Trophoblast cell (in vitro differentiated cells and primary cell): ENCODE measurements around the gene TMUB2.

ENCODE experiments used
- DNase-seq, 2 donors: peaks; one replicate each; pipeline ENCODE4 v3.0.0-alpha.2; 2016
- H2AFZ ChIP-seq: 2 replicates; pipeline ENCODE4 v1.6.1; 2013; ENCODE audit warnings: low read length, moderate library complexity, mild to moderate bottlenecking; ENCODE audit not compliant: insufficient read depth, poor library complexity
- H2AK5ac ChIP-seq: 2 replicates; pipeline ENCODE4 v1.6.1; 2013; ENCODE audit warnings: mild to moderate bottlenecking, low read length
- H2BK120ac ChIP-seq: 2 replicates; pipeline ENCODE4 v1.6.1; 2013; ENCODE audit warnings: low read length, mild to moderate bottlenecking, moderate library complexity; ENCODE audit not compliant: insufficient read depth, poor library complexity
- H2BK12ac ChIP-seq: 2 replicates; pipeline ENCODE4 v1.6.1; 2013; ENCODE audit warnings: mild to moderate bottlenecking, low read length, moderate library complexity
- H2BK5ac ChIP-seq: 2 replicates; pipeline ENCODE4 v1.6.1; 2013; ENCODE audit warnings: low read length, low read depth, moderate library complexity, mild to moderate bottlenecking; ENCODE audit not compliant: poor library complexity
- H3K14ac ChIP-seq: 2 replicates; pipeline ENCODE4 v1.6.1; 2013; ENCODE audit warnings: mild to moderate bottlenecking, low read length
- H3K18ac ChIP-seq: 2 replicates; pipeline ENCODE4 v1.6.1; 2013; ENCODE audit warnings: mild to moderate bottlenecking, low read length
- H3K23ac ChIP-seq: 2 replicates; pipeline ENCODE4 v1.6.1; 2013; ENCODE audit warnings: low read length
- H3K27ac ChIP-seq: 2 replicates; pipeline ENCODE4 v1.5.1; 2013; ENCODE audit warnings: low read depth, mild to moderate bottlenecking, inconsistent platforms, low read length, moderate library complexity
- H3K27me3 ChIP-seq: 2 replicates; pipeline ENCODE4 v1.6.1; 2013; ENCODE audit warnings: inconsistent platforms, mild to moderate bottlenecking, low read length, moderate library complexity; ENCODE audit not compliant: insufficient read depth
- H3K36me3 ChIP-seq, 2 experiments: 1 replicate in 1 of 2; 2 replicates in 1 of 2; pipeline ENCODE4 v1.6.1; 2013; ENCODE audit warnings: low read length in 2 of 2, mild to moderate bottlenecking in 2 of 2, moderate library complexity in 1 of 2; ENCODE audit not compliant: insufficient read depth in 2 of 2, control insufficient read depth in 1 of 2
- H3K4ac ChIP-seq: 2 replicates; pipeline ENCODE4 v1.6.1; 2013; ENCODE audit warnings: low read depth, mild to moderate bottlenecking, low read length, moderate library complexity
- H3K4me1 ChIP-seq, 2 experiments: 1 replicate in 1 of 2; 2 replicates in 1 of 2; pipeline ENCODE4 v1.6.1; 2013; ENCODE audit warnings: low read length in 2 of 2, mild to moderate bottlenecking in 2 of 2, moderate library complexity in 1 of 2; ENCODE audit not compliant: insufficient read depth in 2 of 2, control insufficient read depth in 1 of 2
- H3K4me2 ChIP-seq: 2 replicates; pipeline ENCODE4 v1.6.1; 2013; ENCODE audit warnings: inconsistent platforms, mild to moderate bottlenecking, low read length, moderate library complexity
- H3K4me3 ChIP-seq: 2 replicates; pipeline ENCODE4 v1.5.1; 2013; ENCODE audit warnings: mild to moderate bottlenecking, low read depth, low read length, inconsistent platforms
- H3K79me1 ChIP-seq: one replicate; pipeline ENCODE4 v1.6.1; 2013; ENCODE audit warnings: low read length
- H3K79me2 ChIP-seq: 2 replicates; pipeline ENCODE4 v1.6.1; 2013; ENCODE audit warnings: low read length, mild to moderate bottlenecking; ENCODE audit not compliant: control insufficient read depth, insufficient read depth, poor library complexity
- H3K9ac ChIP-seq: 2 replicates; pipeline ENCODE4 v1.6.1; 2013; ENCODE audit warnings: mild to moderate bottlenecking, low read length
- H3K9me3 ChIP-seq: 2 replicates; pipeline ENCODE4 v1.6.1; 2013; ENCODE audit warnings: low read depth, mild to moderate bottlenecking, control low read depth, inconsistent platforms, low read length; ENCODE audit not compliant: insufficient read depth
- H4K12ac ChIP-seq: 2 replicates; pipeline ENCODE4 v1.6.1; 2013; ENCODE audit warnings: low read depth, mild to moderate bottlenecking, low read length, moderate library complexity
- H4K8ac ChIP-seq: 2 replicates; pipeline ENCODE4 v1.6.1; 2013; ENCODE audit warnings: low read depth, mild to moderate bottlenecking, low read length, moderate library complexity
- H4K91ac ChIP-seq: one replicate; pipeline ENCODE4 v1.6.1; 2013; ENCODE audit warnings: low read depth, mild to moderate bottlenecking, low read length, moderate library complexity
- WGBS: extraction: QIAGEN DNeasy Blood & Tissue Kit; methylation state at CpG from one replicate; pipeline ENCODE4 v1.1.7; 2013; ENCODE audit warnings: missing lambda C conversion rate; ENCODE audit not compliant: insufficient read length, insufficient coverage; ENCODE audit errors: extremely low coverage; 5-methylcytosine and 5-hydroxymethylcytosine counted together

Gene TMUB2

DNA sequence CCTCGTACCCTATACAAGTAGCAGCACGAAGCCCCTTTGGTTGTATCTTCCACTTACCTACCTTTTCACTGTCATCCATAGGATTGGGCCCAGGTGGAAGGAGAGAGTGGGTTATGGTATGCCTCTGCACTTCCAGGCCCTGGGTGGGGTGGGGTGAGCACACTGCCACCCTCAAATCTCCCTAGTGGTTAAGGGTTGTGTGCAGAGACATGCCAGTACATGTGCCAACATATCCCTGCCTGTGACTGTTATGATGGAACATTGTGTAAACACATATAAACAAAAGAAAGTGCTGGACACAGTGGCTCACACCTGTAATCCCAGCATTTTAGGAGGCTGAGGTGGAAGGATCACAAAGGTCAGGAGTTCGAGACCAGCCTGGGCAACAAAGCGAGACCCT lies 33.9 kb upstream of the TMUB2 start:
- Histone ChIP-seq H3K27ac (no peak overlapping the region), H2BK120ac (no peak overlapping the region), H2BK12ac (no peak overlapping the region), H3K14ac (no peak overlapping the region), H2AK5ac (no peak overlapping the region), H3K23ac (no peak overlapping the region), H3K4ac (no peak overlapping the region), H3K9me3 (peaks cover 2% of the 10 kb centered on the region), H3K9ac (no peak overlapping the region), H3K4me1 (no peaks in the 10 kb centered on the region), H3K79me1 (no peaks in the 10 kb centered on the region), H3K36me3 (peaks cover 43 to 49% of the 10 kb centered on the region in 2 experiments), H2BK5ac (no peak overlapping the region), H4K8ac (no peak overlapping the region), H3K18ac (no peak overlapping the region), H4K91ac (no peak overlapping the region), H3K4me3 (no peak overlapping the region), H3K27me3 (no peaks in the 10 kb centered on the region), H3K4me2 (no peak overlapping the region), H4K12ac (no peak overlapping the region), H2AFZ (no peak overlapping the region), H3K79me2 (no peaks in the 10 kb centered on the region)
- no peak for DNase-seq
- WGBS, result no CpG with 5 or more reads among the region's 4 CpGs

- H3K4me3 ChIP-seq, result no peak overlapping the region
- H3K9me3 ChIP-seq, result peaks cover 2% of the 10 kb centered on the region
- H3K27me3 ChIP-seq, result no peaks in the 10 kb centered on the region
- H3K18ac ChIP-seq, result no peak overlapping the region
- H2AFZ ChIP-seq, result no peak overlapping the region
- H4K8ac ChIP-seq, result no peak overlapping the region
- no peaks in the 10 kb centered on the region for H3K79me2 ChIP-seq
- H3K4ac ChIP-seq, result no peak overlapping the region
- H2BK5ac ChIP-seq, result no peak overlapping the region
- peaks cover 37 to 47% of the 10 kb centered on the region in 2 experiments for H3K36me3 ChIP-seq
- no peak overlapping the region for H3K23ac ChIP-seq
- no peak overlapping the region for H3K14ac ChIP-seq
- no peak for DNase-seq
- no peak overlapping the region for H4K12ac ChIP-seq
- H3K27ac ChIP-seq, result no peak overlapping the region
- WGBS, result no CpG with 5 or more reads among the region's 2 CpGs
- no peaks in the 10 kb centered on the region for H3K79me1 ChIP-seq
- no peak overlapping the region for H3K4me2 ChIP-seq
- no peak overlapping the region for H4K91ac ChIP-seq
- peaks cover 0 to 5% of the 10 kb centered on the region in 2 experiments for H3K4me1 ChIP-seq
- no peak overlapping the region for H2BK120ac ChIP-seq
- no peak overlapping the region for H2BK12ac ChIP-seq
- peak overlapping the region; percentile 24 for H3K9ac ChIP-seq
- H2AK5ac ChIP-seq, result no peak overlapping the region
Measured at GRCh38 chr17:44155488-44155887, 31.3 kb upstream of the TMUB2 start.

DNA sequence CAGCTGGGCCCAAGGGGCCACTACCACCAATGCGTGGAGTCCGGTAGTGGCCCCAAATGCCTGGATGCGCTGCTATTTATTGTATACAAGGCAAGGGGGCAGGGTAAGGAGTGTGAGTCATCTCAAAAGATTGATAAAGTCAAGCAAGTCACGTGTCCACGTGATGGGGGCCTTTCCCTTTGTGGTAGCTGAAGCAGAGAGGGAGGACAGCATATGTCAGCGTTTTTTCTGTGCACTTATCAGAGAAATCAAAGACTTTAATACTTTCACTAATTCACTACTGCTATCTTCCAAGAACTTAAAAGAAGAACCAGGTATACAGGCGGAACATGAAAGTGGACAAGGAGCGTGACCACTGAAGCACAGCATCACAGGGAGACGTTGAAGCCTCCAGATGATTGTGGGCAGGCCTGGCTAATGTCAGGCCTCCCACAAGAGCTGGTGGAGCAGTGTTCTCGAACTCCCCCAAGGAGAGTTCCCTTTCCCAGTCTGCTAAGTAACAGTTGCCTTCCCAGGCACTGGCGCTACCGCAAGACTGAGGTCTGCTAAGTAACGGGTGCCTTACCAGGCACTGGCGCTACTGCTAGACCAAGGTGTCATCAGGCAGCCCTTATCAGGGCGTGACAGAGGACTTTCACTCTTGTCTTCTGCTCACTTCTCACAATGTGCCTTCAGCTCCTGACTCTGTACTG lies 27.1 kb upstream of the TMUB2 start:
- no peak overlapping the region for H3K18ac ChIP-seq
- no peak overlapping the region for H4K12ac ChIP-seq
- DNase-seq, result no peak
- H3K14ac ChIP-seq, result no peak overlapping the region
- H3K27ac ChIP-seq, result no peak overlapping the region
- no peaks in the 10 kb centered on the region for H3K27me3 ChIP-seq
- no peak overlapping the region for H3K4me2 ChIP-seq
- no peak overlapping the region for H3K4ac ChIP-seq
- no peaks in the 10 kb centered on the region for H3K79me1 ChIP-seq
- H2BK12ac ChIP-seq, result no peak overlapping the region
- H2AFZ ChIP-seq, result no peak overlapping the region
- H3K23ac ChIP-seq, result no peak overlapping the region
- no peak overlapping the region for H3K4me3 ChIP-seq
- no peak overlapping the region for H4K8ac ChIP-seq
- H3K36me3 ChIP-seq, result peaks cover 37 to 39% of the 10 kb centered on the region in 2 experiments
- H3K4me1 ChIP-seq, result peaks cover 0 to 5% of the 10 kb centered on the region in 2 experiments
- H3K9me3 ChIP-seq, result peaks cover 2% of the 10 kb centered on the region
- no peak overlapping the region for H4K91ac ChIP-seq
- H2BK5ac ChIP-seq, result no peak overlapping the region
- no CpG with 5 or more reads among the region's 15 CpGs for WGBS
- H3K79me2 ChIP-seq, result no peaks in the 10 kb centered on the region
- H2AK5ac ChIP-seq, result no peak overlapping the region
- no peak overlapping the region for H2BK120ac ChIP-seq
- H3K9ac ChIP-seq, result no peak overlapping the region

GRCh38 chr17:44164476-44164875 lies 22.3 kb upstream of the TMUB2 start:
- H3K9ac ChIP-seq, result no peak overlapping the region
- H3K18ac ChIP-seq, result no peak overlapping the region
- H2AFZ ChIP-seq, result no peak overlapping the region
- H3K23ac ChIP-seq, result no peak overlapping the region
- no peak overlapping the region for H3K14ac ChIP-seq
- no peaks in the 10 kb centered on the region for H3K9me3 ChIP-seq
- no peaks in the 10 kb centered on the region for H3K79me1 ChIP-seq
- peaks cover 2 to 3% of the 10 kb centered on the region in 2 experiments for H3K4me1 ChIP-seq
- no peak overlapping the region for H3K4me2 ChIP-seq
- H3K79me2 ChIP-seq, result no peaks in the 10 kb centered on the region
- WGBS, result no CpG with 5 or more reads among the region's 1 CpG
- H4K12ac ChIP-seq, result no peak overlapping the region
- H2BK5ac ChIP-seq, result no peak overlapping the region
- H3K27ac ChIP-seq, result no peak overlapping the region
- no peak overlapping the region for H4K91ac ChIP-seq
- H2AK5ac ChIP-seq, result no peak overlapping the region
- peaks cover 14 to 17% of the 10 kb centered on the region in 2 experiments for H3K36me3 ChIP-seq
- H2BK12ac ChIP-seq, result no peak overlapping the region
- no peak overlapping the region for H2BK120ac ChIP-seq
- no peak for DNase-seq
- no peaks in the 10 kb centered on the region for H3K27me3 ChIP-seq
- H4K8ac ChIP-seq, result no peak overlapping the region
- H3K4ac ChIP-seq, result no peak overlapping the region
- no peak overlapping the region for H3K4me3 ChIP-seq
